ENCODE data around the gene ZBTB40. TPM values are rescaled to one million over a fixed set of nuclear protein-coding genes. Genes with fewer than 3 reads are reported as not detected.

ZBTB40 gene
- total RNA-seq, 1 experiment from 2014 or later: 14.2 TPM

GRCh38 chr1:22534951-22535350 lies 83.3 kb downstream of the ZBTB40 start:
- in situ Hi-C loops (cut with HindIII; ENCODE audit: low pct_unique_long_range_greater_than_20kb, low sequenced_read_pairs): no loop called here
- no peak for DNase-seq (ENCODE audit: low read depth, low spot score)

- in situ Hi-C loops (cut with HindIII; ENCODE audit: low pct_unique_long_range_greater_than_20kb, low sequenced_read_pairs): no loop called here
- DNase-seq (ENCODE audit: low read depth, low spot score): no peak
Measured at GRCh38 chr1:22535399-22535798, 83.7 kb downstream of the ZBTB40 start.

- DNase-seq (ENCODE audit: low read depth, low spot score): no peak
Measured at GRCh38 chr1:22536506-22536905, 84.9 kb downstream of the ZBTB40 start.

GRCh38 chr1:22537441-22538139 lies 85.9 kb downstream of the ZBTB40 start:
- DNase-seq (ENCODE audit: low read depth, low spot score): no peak
- in situ Hi-C loops (cut with HindIII; ENCODE audit: low pct_unique_long_range_greater_than_20kb, low sequenced_read_pairs): no loop called here

More at GRCh38 chr1:22536506-22536905, 84.9 kb downstream of the ZBTB40 start:
- in situ Hi-C loops (cut with HindIII; ENCODE audit: low pct_unique_long_range_greater_than_20kb, low sequenced_read_pairs): no loop called here

GRCh38 chr1:22539510-22540118 lies 88.0 kb downstream of the ZBTB40 start:
- DNase-seq (ENCODE audit: low read depth, low spot score): no peak
- in situ Hi-C loops (cut with HindIII; ENCODE audit: low pct_unique_long_range_greater_than_20kb, low sequenced_read_pairs): no loop called here

GRCh38 chr1:22540337-22540736 lies 88.7 kb downstream of the ZBTB40 start:
- in situ Hi-C loops (cut with HindIII; ENCODE audit: low pct_unique_long_range_greater_than_20kb, low sequenced_read_pairs): no loop called here
- DNase-seq (ENCODE audit: low read depth, low spot score): no peak

GRCh38 chr1:22542886-22543285 lies 91.2 kb downstream of the ZBTB40 start:
- in situ Hi-C loops (cut with HindIII; ENCODE audit: low pct_unique_long_range_greater_than_20kb, low sequenced_read_pairs): no loop called here
- DNase-seq (ENCODE audit: low read depth, low spot score): no peak

- DNase-seq (ENCODE audit: low read depth, low spot score): no peak
- in situ Hi-C loops (cut with HindIII; ENCODE audit: low pct_unique_long_range_greater_than_20kb, low sequenced_read_pairs): no loop called here
Measured at GRCh38 chr1:22543679-22544078, 92.0 kb downstream of the ZBTB40 start.

- DNase-seq (ENCODE audit: low read depth, low spot score): no peak
- in situ Hi-C loops (cut with HindIII; ENCODE audit: low pct_unique_long_range_greater_than_20kb, low sequenced_read_pairs): no loop called here
Measured at GRCh38 chr1:22544606-22545005, 93.0 kb downstream of the ZBTB40 start.

GRCh38 chr1:22545141-22545540 lies 93.5 kb downstream of the ZBTB40 start:
- in situ Hi-C loops (cut with HindIII; ENCODE audit: low pct_unique_long_range_greater_than_20kb, low sequenced_read_pairs): no loop called here
- no peak for DNase-seq (ENCODE audit: low read depth, low spot score)

- DNase-seq (ENCODE audit: low read depth, low spot score): no peak
- in situ Hi-C loops (cut with HindIII; ENCODE audit: low pct_unique_long_range_greater_than_20kb, low sequenced_read_pairs): no loop called here
Measured at GRCh38 chr1:22547186-22547817, 95.7 kb downstream of the ZBTB40 start.

GRCh38 chr1:22547818-22548462 lies 96.3 kb downstream of the ZBTB40 start:
- no peak for DNase-seq (ENCODE audit: low read depth, low spot score)
- in situ Hi-C loops (cut with HindIII; ENCODE audit: low pct_unique_long_range_greater_than_20kb, low sequenced_read_pairs): no loop called here

GRCh38 chr1:22550021-22550420 lies 98.4 kb downstream of the ZBTB40 start:
- DNase-seq (ENCODE audit: low read depth, low spot score): no peak
- in situ Hi-C loops (cut with HindIII; ENCODE audit: low pct_unique_long_range_greater_than_20kb, low sequenced_read_pairs): no loop called here

GRCh38 chr1:22551591-22551990 lies 99.9 kb downstream of the ZBTB40 start:
- in situ Hi-C loops (cut with HindIII; ENCODE audit: low pct_unique_long_range_greater_than_20kb, low sequenced_read_pairs): no loop called here
- no peak for DNase-seq (ENCODE audit: low read depth, low spot score)

- DNase-seq (ENCODE audit: low read depth, low spot score): no peak
- in situ Hi-C loops (cut with HindIII; ENCODE audit: low pct_unique_long_range_greater_than_20kb, low sequenced_read_pairs): no loop called here
Measured at GRCh38 chr1:22552021-22552420, 100.4 kb downstream of the ZBTB40 start.

- in situ Hi-C loops (cut with HindIII; ENCODE audit: low pct_unique_long_range_greater_than_20kb, low sequenced_read_pairs): no loop called here
- no peak for DNase-seq (ENCODE audit: low read depth, low spot score)
Measured at GRCh38 chr1:22553104-22553880, 101.6 kb downstream of the ZBTB40 start.

GRCh38 chr1:22553991-22554522 lies 102.4 kb downstream of the ZBTB40 start:
- no peak for DNase-seq (ENCODE audit: low read depth, low spot score)
- in situ Hi-C loops (cut with HindIII; ENCODE audit: low pct_unique_long_range_greater_than_20kb, low sequenced_read_pairs): no loop called here

GRCh38 chr1:22555371-22555656 lies 103.7 kb downstream of the ZBTB40 start:
- in situ Hi-C loops (cut with HindIII; ENCODE audit: low pct_unique_long_range_greater_than_20kb, low sequenced_read_pairs): no loop called here
- no peak for DNase-seq (ENCODE audit: low read depth, low spot score)
